Testis (tissue), 2 donors: ENCODE data around the gene ARID5A.

Source experiments
- POLR2A ChIP-seq: fragments of 450-650 bp; IDR thresholded peaks from one replicate; pipeline ENCODE4 v1.6.1; 2017; ENCODE audit warnings: antibody characterized with exemption, mild to moderate bottlenecking, moderate library complexity
- TF ChIP-seq, protein P1 (sequence below), 3 experiments: fragments of 450-650 bp in 2 of 3; fragments of 200-600 bp in 1 of 3; sonication (generic) in 1 of 3; IDR thresholded peaks; one replicate each; pipeline ENCODE4 v1.5.1; 2016 to 2019; ENCODE audit warnings: antibody characterized with exemption in 3 of 3, mild to moderate bottlenecking in 2 of 3, moderate library complexity in 1 of 3

DNA sequence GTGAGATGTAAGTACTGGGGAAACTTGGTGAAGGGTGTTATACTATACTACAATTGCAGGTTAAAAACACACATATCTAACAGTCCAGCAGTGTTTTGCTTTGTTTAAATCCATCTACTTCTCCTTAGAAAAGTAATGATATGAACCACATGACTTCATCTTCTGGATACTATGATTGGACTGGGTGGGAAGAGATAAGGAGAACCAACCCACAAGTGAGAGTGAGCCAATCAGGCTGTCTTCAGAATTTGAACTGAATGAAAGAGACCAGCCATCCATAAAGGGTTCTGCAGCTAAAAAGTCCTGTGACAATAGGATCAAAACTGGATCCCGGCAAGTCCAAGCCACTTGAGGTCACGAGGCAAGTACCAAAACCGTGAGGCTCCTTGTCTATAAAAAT, 54.9 kb downstream of the ARID5A start:
- TF ChIP-seq, protein P1, sequence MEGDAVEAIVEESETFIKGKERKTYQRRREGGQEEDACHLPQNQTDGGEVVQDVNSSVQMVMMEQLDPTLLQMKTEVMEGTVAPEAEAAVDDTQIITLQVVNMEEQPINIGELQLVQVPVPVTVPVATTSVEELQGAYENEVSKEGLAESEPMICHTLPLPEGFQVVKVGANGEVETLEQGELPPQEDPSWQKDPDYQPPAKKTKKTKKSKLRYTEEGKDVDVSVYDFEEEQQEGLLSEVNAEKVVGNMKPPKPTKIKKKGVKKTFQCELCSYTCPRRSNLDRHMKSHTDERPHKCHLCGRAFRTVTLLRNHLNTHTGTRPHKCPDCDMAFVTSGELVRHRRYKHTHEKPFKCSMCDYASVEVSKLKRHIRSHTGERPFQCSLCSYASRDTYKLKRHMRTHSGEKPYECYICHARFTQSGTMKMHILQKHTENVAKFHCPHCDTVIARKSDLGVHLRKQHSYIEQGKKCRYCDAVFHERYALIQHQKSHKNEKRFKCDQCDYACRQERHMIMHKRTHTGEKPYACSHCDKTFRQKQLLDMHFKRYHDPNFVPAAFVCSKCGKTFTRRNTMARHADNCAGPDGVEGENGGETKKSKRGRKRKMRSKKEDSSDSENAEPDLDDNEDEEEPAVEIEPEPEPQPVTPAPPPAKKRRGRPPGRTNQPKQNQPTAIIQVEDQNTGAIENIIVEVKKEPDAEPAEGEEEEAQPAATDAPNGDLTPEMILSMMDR (IDR thresholded peaks at IDR 0.05): no peak
- TF ChIP-seq POLR2A: no peak
